ENCODE data around the gene PGGHG.

PGGHG gene

GRCh38 chr11:251550-251949 lies 37.4 kb upstream of the PGGHG start:
- TF ChIP-seq CTCF (IDR thresholded peaks at IDR 0.05), result no peak
- no peak for TF ChIP-seq ZFX (IDR thresholded peaks at IDR 0.05; ENCODE audit: borderline replicate concordance)
- H3K27ac ChIP-seq, result no peak overlapping the region

DNA sequence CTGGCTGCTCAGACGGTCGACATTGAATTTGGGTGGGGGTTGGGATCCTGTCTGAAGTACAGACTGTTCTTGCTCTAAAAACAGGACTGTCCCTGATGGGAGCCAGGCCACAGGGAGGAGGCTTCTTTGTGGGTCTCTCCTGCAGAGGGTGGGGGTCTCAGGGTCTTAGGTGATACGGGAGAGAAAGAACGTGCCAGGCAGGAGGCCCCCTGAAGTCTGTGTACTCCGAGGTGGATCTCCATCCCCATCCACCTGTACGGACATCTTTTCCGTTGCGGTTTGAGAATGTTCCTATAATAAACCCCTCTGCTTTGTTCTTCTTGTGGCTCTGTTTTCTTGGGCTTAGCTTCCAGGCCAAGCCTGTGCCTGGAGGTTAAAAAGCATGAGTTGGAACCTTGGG lies 36.3 kb upstream of the PGGHG start:
- H3K27ac ChIP-seq, result no peak overlapping the region
- TF ChIP-seq CTCF (IDR thresholded peaks at IDR 0.05) (no peak), ZFX (IDR thresholded peaks at IDR 0.05; ENCODE audit: borderline replicate concordance) (no peak)

DNA sequence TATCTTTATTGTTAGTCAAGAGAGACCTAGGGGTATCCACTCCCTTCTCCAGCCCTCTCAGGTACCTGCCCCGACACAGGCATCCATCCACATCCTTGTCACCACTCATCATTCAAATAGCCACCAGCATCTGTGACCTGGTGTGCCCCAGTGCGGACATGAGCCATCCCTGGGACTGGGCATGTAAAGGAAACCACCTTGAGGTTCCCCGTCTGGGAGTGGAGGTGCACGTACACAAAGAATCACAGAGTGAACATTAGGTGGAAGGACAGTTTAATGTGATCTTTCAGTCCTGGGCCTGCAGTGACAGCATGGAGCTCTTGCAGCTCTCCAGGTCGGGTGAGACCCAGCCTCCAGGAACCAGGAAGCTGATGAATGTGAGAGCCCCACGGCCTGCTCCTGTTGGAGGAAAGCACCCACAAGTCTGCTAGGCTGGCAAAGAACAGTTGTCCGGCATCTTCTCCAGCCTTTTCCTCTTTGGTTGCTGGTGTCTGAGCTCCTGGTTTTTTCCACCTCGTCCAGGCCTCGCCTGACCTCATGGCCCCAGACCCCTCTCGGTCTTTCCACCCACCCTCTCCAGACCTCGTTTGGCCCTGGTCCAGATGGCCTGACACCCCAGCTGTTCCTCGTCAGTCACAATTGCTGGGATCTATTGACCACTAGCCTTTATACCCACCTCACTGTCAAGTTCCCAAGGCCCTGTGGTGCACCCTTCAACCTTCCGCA lies 35.6 kb upstream of the PGGHG start:
- TF ChIP-seq CTCF (IDR thresholded peaks at IDR 0.05), result no peak
- TF ChIP-seq ZFX (IDR thresholded peaks at IDR 0.05; ENCODE audit: borderline replicate concordance), result no peak
- H3K27ac ChIP-seq, result no peak overlapping the region

- H3K27ac ChIP-seq, result no peak overlapping the region
- no peak for TF ChIP-seq ZFX (IDR thresholded peaks at IDR 0.05; ENCODE audit: borderline replicate concordance)
- TF ChIP-seq CTCF (IDR thresholded peaks at IDR 0.05), result no peak
Observed at GRCh38 chr11:253886-254270, 35.0 kb upstream of the PGGHG start.

GRCh38 chr11:255176-255575 lies 33.8 kb upstream of the PGGHG start:
- H3K27ac ChIP-seq, result no peak overlapping the region
- TF ChIP-seq CTCF (IDR thresholded peaks at IDR 0.05), result no peak
- TF ChIP-seq ZFX (IDR thresholded peaks at IDR 0.05; ENCODE audit: borderline replicate concordance), result no peak

DNA sequence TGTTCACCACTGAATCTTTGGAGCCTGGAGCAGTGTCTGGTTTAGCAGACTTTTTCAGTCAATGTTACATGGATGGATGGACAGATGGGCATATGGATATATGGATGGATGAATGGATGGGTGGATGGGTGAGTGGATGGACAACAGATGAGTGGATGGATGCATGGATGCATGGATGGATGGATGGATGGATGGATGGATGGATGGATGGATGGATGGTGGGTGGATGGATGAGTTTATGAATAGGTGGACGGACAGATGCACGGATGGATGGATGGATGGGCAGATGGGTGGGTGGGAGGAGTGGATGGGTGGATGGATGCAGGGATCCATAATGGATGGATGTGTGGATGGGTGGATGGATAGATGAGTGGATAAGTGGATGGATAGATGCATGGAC lies 33.1 kb upstream of the PGGHG start:
- TF ChIP-seq ZFX (IDR thresholded peaks at IDR 0.05; ENCODE audit: borderline replicate concordance), result no peak
- no peak for TF ChIP-seq CTCF (IDR thresholded peaks at IDR 0.05)
- no peak overlapping the region for H3K27ac ChIP-seq

- H3K27ac ChIP-seq, result no peak overlapping the region
- no peak for TF ChIP-seq ZFX (IDR thresholded peaks at IDR 0.05; ENCODE audit: borderline replicate concordance)
- TF ChIP-seq CTCF (IDR thresholded peaks at IDR 0.05), result no peak
Observed at GRCh38 chr11:256952-257737, 31.8 kb upstream of the PGGHG start.

Data from 22Rv1 (cell line).